ENCODE results near the gene LRP2.
"Not testable (repeated sequence)": the region's sequence is repeated elsewhere in the genome, so short reads cannot be mapped to it uniquely, and the experiment has no call there.

The LRP2 gene

DNA sequence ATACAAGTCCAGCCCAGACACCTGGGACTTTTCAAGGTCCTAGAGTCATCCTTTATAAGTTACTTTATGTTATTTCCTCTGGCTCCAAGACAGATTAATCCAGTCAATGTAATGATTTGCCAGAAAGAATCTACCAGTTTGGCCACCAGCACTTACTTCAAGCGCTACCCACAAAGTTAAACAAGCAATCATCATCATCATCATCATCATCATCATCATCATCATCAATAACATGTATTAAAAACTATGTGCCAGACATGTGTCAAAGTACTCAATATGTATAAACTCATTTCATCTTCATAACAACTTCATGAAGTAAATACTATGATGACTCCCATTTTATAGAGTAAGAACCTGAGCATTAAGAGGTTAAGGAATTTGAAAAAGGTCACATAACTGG is 64.3 kb downstream of the LRP2 start:
- no peak for DNase-seq

- DNase-seq: peak in 1 of 2 experiments; percentile 19
These were observed 68.2 kb downstream of the LRP2 start for GRCh38 chr2:169294001-169294675.

DNA sequence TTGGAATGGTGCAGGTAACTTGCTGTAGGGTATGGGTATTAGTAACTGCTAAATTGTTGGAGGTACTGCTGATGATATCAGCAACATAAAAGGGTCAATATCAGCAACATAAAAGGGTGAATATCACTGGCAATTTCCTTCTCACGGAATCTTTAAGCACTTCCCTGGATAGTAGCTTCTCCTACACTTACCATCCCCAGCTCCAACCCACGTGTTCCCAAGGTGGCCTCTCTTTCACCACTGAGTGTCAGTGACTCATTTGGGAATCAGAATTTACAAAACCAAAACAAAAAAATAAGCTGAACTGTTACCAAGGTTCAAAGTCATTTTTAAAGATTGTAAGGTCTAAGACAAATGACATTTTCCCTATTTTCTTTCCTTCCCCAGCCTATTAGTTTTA is 70.8 kb downstream of the LRP2 start:
- no peak for DNase-seq

DNA sequence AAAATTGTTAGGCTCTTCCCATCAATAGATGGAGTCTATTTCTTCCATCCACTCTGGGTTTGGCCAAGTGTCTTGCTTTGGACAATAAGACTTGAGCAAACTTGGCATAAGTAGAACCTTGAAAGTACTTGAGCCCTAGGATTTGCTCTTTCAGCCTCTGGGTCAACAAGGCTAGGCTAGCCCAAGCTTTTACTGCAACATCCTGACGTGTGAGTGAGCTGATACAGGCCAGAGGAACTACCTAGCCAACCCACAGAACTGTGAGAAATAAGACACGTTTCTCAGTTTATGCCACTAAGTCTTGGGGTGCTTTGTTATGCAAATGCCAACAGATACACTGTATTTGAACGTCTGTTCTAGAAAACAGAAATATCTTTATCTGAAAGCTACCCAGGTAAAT is 71.9 kb downstream of the LRP2 start:
- no peak for DNase-seq

DNA sequence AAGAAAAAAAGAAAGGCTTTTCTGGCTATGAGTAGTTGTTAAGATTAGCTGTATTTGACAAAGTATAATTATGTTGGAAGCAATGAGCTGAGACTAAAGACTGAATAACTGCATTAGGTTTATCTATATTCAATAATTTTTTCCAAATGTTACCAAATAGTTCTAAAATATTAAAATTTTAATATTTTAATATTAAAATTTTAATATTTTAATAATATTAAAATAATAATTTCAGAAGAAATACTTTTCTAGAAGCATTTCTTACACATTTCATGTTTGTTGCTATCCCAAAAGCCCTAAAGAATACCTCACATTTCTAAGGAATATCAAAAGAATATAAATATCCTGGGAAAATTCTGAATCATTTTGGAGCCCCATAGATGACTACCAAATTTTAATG is 74.7 kb downstream of the LRP2 start:
- DNase-seq: no peak

- DNase-seq: no peak
These were observed 75.6 kb downstream of the LRP2 start for GRCh38 chr2:169286624-169287231.

DNA sequence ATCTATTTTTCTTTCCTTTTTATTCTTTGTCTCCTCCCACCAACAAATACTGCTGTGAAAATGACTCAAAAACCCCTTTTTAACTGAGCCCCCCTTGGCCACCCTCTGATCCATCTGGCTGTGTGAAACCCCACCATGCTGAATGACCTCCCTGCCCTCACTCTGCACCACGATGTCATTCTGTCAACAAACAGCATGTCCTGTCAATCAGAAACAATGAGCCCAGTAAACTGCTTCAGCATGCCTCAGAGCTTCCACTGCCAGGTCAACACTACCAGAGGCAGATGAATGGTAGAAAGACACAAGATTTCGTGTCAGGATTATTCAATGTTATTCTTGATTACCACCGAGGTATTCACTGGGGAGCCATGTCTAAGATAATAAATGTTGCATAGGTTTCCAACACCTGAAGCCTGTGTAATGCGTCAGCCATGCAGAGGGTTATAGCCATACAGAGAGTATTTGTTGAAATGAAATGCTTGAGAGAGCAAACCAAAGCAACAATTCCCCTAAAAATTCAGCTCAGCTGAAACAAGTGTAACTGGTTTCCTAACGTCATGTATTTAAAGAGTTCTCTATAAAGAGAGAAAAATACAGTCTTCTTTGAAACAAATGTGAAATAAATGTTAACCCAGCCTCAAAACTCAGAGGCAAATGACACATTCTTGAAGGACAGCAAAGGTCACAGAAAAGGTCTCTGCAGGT is 76.7 kb downstream of the LRP2 start:
- no peak for DNase-seq

DNA sequence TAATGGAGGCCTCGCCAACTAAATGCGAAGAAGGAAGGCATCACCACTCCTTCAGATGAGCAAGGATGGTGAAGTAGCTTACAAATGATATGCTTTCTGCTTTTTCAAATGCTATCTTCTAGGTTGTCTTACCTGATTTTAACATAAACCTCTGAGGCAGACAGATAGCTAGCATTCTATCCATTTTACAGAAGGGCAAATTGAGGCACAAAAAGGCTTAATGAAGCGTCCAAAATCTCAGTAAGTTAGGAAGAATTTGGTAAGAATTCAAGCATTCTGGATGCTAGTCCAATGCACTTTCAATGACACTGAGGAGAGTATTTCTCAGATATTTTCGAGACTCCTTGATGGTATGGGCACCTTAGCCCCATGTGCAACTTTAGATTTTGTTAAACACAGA is 81.8 kb downstream of the LRP2 start:
- DNase-seq: no peak

DNA sequence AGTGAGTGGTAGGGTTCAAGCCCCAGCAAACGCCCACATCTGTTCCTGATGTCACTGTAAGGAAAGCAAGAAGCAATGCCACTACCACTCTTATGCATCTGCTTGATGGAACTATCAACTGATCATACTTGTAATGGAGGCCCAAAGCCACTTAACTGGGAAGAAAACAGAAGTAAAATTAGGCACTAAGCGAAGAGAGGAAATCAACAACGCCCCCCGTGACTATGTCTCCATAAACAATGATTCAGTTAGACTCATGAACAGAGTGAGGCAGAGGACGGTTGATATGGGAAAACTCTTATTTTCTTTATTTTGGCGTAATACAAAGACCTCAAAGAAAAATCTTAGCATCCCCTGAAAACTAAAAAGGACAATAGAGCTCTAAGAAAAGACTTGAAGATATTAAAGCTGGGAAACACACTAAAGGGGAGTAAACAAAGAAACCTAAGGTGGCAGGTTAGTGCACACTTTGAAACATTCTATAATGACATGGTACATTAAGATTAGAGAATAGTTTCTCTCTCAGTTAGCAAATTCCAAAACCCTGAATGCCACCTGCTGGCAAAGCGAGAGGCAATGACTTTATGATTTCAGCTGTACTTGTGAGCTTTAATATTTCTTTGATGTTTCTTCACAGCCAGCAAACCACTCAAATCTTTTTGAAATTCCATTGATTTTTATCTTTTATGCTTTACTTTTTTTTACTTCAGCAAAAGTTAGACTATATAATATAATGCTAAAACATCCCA is 86.5 kb downstream of the LRP2 start:
- DNase-seq: peak; percentile 21 to 67

DNA sequence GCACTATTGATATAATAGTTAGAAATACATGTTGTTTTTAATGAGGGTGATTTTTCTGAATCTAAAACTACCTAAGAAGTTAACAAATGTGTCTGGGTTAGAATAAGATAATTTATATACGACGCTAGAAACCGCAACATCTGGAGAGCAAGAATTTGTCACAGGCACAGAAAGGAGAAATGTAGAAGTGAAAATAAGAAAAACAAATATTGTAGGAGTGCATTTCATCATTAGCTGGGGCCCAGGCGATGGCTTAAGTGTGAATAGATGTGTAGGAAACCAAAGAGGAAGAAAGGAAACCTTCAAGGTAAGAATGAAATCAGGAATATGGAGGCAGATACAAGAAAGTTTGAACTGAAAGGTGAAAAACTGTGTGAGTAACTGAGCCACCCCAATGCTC is 90.3 kb downstream of the LRP2 start:
- DNase-seq: no peak

DNA sequence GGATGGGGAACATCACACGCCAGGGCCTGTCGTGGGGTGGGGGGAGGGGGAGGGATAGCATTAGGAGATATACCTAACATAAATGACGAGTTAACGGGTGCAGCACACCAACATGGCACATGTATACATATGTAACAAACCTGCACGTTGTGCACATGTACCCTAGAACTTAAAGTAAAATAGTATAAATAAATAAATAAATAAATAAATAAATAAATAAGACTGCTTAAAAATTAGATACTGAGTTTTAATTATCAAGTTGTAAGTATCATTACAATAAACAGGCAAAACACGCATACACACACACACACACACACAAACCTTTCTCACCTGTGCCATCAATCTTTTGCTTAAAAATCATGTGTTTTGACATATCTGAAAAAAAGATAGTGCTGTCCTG is 91.8 kb downstream of the LRP2 start:
- DNase-seq: not testable (repeated sequence)

- no peak for DNase-seq
These were observed 96.7 kb downstream of the LRP2 start for GRCh38 chr2:169265591-169265990.

- no peak for DNase-seq
These were observed 101.3 kb downstream of the LRP2 start for GRCh38 chr2:169260846-169261642.

GRCh38 chr2:169260246-169260645 is 102.1 kb downstream of the LRP2 start:
- no peak for DNase-seq

DNA sequence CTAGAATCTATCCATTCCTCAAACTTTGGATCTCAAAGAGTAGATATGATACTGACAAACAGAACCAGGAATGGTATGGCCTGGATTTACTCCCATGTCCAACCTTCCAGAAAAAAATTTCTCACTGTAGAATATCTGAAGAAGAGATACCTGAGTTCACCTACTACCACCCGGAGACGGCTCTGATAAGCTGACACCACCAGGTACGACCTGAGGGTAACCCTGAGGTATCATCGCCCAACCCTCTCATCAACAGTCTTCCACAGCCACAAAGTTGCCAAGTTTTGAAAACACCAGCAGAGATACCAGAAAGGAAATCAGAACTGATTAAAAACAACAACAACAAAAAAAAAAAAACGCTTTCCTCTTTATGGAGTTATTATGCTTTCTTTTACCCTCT is 102.9 kb downstream of the LRP2 start:
- no peak for DNase-seq

DNA sequence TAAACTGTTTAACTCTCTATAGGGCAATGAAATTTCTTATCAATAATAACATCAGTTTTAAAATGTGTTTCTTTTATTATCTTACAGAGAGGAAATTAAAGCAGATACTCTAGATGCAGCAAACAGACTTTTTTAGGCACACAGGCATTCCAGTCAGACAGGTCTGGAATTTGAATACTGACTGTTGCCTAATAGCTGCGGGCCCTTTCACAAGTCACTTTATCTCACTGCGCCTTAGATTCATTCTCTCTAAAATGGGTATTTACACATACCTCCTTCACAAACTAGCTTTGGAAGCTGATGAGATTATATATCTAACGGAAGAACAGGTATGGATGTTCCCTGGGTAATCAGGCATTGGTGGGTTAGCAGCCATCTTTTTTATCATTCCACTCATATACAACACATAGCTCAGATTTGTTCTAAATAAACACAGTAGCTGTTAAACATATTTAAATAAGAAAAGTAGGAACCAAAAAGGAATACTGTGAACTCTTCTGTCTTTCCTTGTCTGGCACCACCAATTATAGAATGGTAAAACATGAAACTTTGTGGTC is 104.2 kb downstream of the LRP2 start:
- DNase-seq: peak; percentile 1 to 64

GRCh38 chr2:169254774-169255173 is 107.6 kb downstream of the LRP2 start:
- DNase-seq: peak in 1 of 2 experiments; percentile 5

DNA sequence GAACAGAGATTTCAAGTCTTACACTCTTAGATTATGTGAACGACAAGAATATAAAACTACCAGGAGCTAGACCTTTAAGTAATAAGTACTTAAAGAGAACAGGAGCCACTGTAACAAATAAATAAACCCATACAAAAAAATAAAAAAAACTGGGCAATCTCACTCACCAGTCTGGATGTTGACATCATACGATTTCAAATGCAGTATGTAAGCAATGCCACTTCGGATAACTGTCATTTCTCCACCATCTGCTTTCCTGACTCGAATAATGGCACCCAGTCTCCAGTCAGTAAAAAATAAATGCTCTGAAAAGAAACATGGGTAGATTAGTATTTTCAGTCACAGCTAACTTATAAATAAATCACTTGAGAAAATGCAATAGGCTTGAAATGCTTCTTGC is 115.1 kb downstream of the LRP2 start:
- DNase-seq: no peak

GRCh38 chr2:169240405-169240804 is 121.9 kb downstream of the LRP2 start:
- DNase-seq: no peak

GRCh38 chr2:169237939-169238338 is 124.4 kb downstream of the LRP2 start:
- no peak for DNase-seq

- DNase-seq: no peak
These were observed 125.0 kb downstream of the LRP2 start for GRCh38 chr2:169237286-169237685.

DNA sequence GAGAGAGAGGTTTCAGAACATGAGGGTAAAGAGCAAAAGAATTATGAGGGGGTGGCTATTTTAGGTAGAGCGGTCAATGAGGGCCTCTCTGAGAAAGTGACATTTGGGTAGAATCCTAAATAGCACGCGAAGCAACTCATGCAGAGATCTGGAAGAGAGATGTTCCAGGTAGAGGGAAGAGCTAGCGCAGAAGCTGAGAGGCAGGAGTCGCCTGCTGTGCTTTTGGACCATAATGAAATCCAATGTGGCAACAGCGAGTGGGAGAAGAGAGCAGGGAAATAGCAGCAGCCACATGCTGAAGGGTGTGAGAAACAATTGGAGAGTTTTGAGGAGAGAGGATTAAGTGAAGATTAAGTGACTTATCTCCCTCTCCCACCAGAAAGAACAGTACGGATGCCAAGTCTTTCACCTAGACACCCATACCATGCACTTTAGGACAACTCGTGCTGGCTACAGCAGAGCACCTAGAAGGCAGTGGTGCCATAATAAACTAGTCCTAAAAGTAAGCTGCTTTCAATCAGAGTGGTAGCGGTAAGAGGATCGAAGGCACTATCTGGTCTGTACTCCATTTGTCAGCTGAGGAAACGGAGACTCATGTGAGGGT is 129.7 kb downstream of the LRP2 start:
- DNase-seq: no peak

Data from NCI-H526 (cell line).